ENCODE measurements around the gene KCNQ1OT1.

- TF ChIP-seq, protein P1, sequence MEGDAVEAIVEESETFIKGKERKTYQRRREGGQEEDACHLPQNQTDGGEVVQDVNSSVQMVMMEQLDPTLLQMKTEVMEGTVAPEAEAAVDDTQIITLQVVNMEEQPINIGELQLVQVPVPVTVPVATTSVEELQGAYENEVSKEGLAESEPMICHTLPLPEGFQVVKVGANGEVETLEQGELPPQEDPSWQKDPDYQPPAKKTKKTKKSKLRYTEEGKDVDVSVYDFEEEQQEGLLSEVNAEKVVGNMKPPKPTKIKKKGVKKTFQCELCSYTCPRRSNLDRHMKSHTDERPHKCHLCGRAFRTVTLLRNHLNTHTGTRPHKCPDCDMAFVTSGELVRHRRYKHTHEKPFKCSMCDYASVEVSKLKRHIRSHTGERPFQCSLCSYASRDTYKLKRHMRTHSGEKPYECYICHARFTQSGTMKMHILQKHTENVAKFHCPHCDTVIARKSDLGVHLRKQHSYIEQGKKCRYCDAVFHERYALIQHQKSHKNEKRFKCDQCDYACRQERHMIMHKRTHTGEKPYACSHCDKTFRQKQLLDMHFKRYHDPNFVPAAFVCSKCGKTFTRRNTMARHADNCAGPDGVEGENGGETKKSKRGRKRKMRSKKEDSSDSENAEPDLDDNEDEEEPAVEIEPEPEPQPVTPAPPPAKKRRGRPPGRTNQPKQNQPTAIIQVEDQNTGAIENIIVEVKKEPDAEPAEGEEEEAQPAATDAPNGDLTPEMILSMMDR (IDR thresholded peaks at IDR 0.05) = no peak
- no peak for TF ChIP-seq POLR2A (IDR thresholded peaks at IDR 0.05)
Observed at GRCh38 chr11:2667940-2668339, 31.9 kb downstream of the KCNQ1OT1 start.
